COLO668 (cell line): Measurements from ENCODE around the gene KCNT1.
"Not testable (repeated sequence)": the region's sequence is repeated elsewhere in the genome, so short reads cannot be mapped to it uniquely, and the experiment has no call there.

Experiments
- DNase-seq: peaks from one replicate; lab custom pipeline; 2025; ENCODE audit not compliant: unreplicated experiment; lab: John Stamatoyannopoulos, UW

KCNT1 gene

GRCh38 chr9:135672786-135673185 lies 29.2 kb upstream of the KCNT1 start:
- not testable (repeated sequence) for DNase-seq

- DNase-seq = no peak
Observed at GRCh38 chr9:135673941-135674340, 28.0 kb upstream of the KCNT1 start.

GRCh38 chr9:135674977-135675376 lies 27.0 kb upstream of the KCNT1 start:
- no peak for DNase-seq

- DNase-seq = no peak
Observed at GRCh38 chr9:135676891-135677290, 25.1 kb upstream of the KCNT1 start.

GRCh38 chr9:135677641-135678168 lies 24.3 kb upstream of the KCNT1 start:
- DNase-seq = peak; percentile 4

GRCh38 chr9:135678236-135679017 lies 23.6 kb upstream of the KCNT1 start:
- DNase-seq = no peak

- DNase-seq = no peak
Observed at GRCh38 chr9:135680056-135680455, 21.9 kb upstream of the KCNT1 start.

GRCh38 chr9:135681161-135681560 lies 20.8 kb upstream of the KCNT1 start:
- no peak for DNase-seq

GRCh38 chr9:135683401-135684034 lies 18.5 kb upstream of the KCNT1 start:
- DNase-seq = no peak

- DNase-seq = no peak
Observed at GRCh38 chr9:135684691-135685090, 17.3 kb upstream of the KCNT1 start.

- DNase-seq = no peak
Observed at GRCh38 chr9:135687216-135687615, 14.8 kb upstream of the KCNT1 start.

GRCh38 chr9:135689011-135689410 lies 13.0 kb upstream of the KCNT1 start:
- no peak for DNase-seq

GRCh38 chr9:135690836-135691570 lies 11.0 kb upstream of the KCNT1 start:
- DNase-seq = no peak

- no peak for DNase-seq
Observed at GRCh38 chr9:135692410-135692809, 9.6 kb upstream of the KCNT1 start.

GRCh38 chr9:135693265-135693664 lies 8.7 kb upstream of the KCNT1 start:
- no peak for DNase-seq

- DNase-seq = no peak
Observed at GRCh38 chr9:135693771-135694170, 8.2 kb upstream of the KCNT1 start.

GRCh38 chr9:135694414-135694813 lies 7.6 kb upstream of the KCNT1 start:
- DNase-seq = no peak

GRCh38 chr9:135695036-135695435 lies 6.9 kb upstream of the KCNT1 start:
- DNase-seq = no peak

- DNase-seq = no peak
Observed at GRCh38 chr9:135695642-135696041, 6.3 kb upstream of the KCNT1 start.

GRCh38 chr9:135696446-135696845 lies 5.5 kb upstream of the KCNT1 start:
- no peak for DNase-seq

- DNase-seq = no peak
Observed at GRCh38 chr9:135697226-135697625, 4.8 kb upstream of the KCNT1 start.

- DNase-seq = no peak
Observed at GRCh38 chr9:135698236-135698635, 3.7 kb upstream of the KCNT1 start.
